CD4-positive, CD25-positive, alpha-beta regulatory T cell (primary cell): ENCODE data around the gene VSTM4. TPM values are rescaled to one million over a fixed set of nuclear protein-coding genes. Genes with fewer than 3 reads are reported as not detected.

Experiments used
- ATAC-seq, 2 donors: fragments of 150-1000 bp; cut with Tn5 transposase; one replicate each; pipeline ENCODE4 v1.10.0; 2021; ENCODE audit warnings: low read depth in 2 of 2, moderate number of reproducible peaks in 2 of 2, moderate library complexity in 1 of 2
- DNase-seq, 3 donors: peaks; one replicate each; pipeline versions ENCODE4 v3.0.0 to v3.0.0-alpha.2; 2012 to 2022; ENCODE audit warnings: mixed read lengths in 1 of 3
- H3K27ac ChIP-seq: one replicate; pipeline ENCODE4 v1.7.0; 2013; ENCODE audit warnings: mild to moderate bottlenecking, low read length; ENCODE audit not compliant: insufficient read depth, poor library complexity, severe bottlenecking
- H3K27me3 ChIP-seq: one replicate; pipeline ENCODE4 v1.7.0; 2013; ENCODE audit warnings: low read length; ENCODE audit not compliant: control insufficient read depth, insufficient read depth
- H3K36me3 ChIP-seq: one replicate; pipeline ENCODE4 v1.7.0; 2013; ENCODE audit warnings: mild to moderate bottlenecking, low read length, moderate library complexity; ENCODE audit not compliant: control insufficient read depth, insufficient read depth
- H3K4me1 ChIP-seq: 2 replicates; pipeline ENCODE4 v1.7.0; 2013; ENCODE audit warnings: mild to moderate bottlenecking, low read length; ENCODE audit not compliant: insufficient read depth, control insufficient read depth, poor library complexity, severe bottlenecking
- H3K4me3 ChIP-seq: one replicate; pipeline ENCODE4 v1.7.0; 2013; ENCODE audit warnings: low read depth, mild to moderate bottlenecking, low read length, moderate library complexity
- H3K9me3 ChIP-seq, 2 experiments: 1 replicate in 1 of 2; 2 replicates in 1 of 2; pipeline ENCODE4 v1.7.0; 2013; ENCODE audit warnings: low read length in 2 of 2, mild to moderate bottlenecking in 1 of 2, moderate library complexity in 1 of 2; ENCODE audit not compliant: control insufficient read depth in 2 of 2
- H3K27ac Mint-ChIP-seq, 3 donors: one replicate each; pipeline ENCODE4 v1.8.0; 2020 to 2022; ENCODE audit warnings: mild to moderate bottlenecking in 3 of 3, mixed read lengths in 3 of 3, moderate library complexity in 2 of 3
- H3K27me3 Mint-ChIP-seq: one replicate; pipeline ENCODE4 v1.8.0; 2022; ENCODE audit warnings: mild to moderate bottlenecking, mixed read lengths
- H3K36me3 Mint-ChIP-seq: one replicate; pipeline ENCODE4 v1.8.0; 2020; ENCODE audit warnings: mixed read lengths
- H3K4me1 Mint-ChIP-seq, 4 donors: one replicate each; pipeline ENCODE4 v1.8.0; 2020 to 2022; ENCODE audit warnings: mixed read lengths in 4 of 4, mild to moderate bottlenecking in 1 of 4
- H3K4me3 Mint-ChIP-seq, 4 donors: one replicate each; pipeline ENCODE4 v1.8.0; 2020 to 2022; ENCODE audit warnings: mild to moderate bottlenecking in 4 of 4, mixed read lengths in 4 of 4, moderate library complexity in 3 of 4
- H3K9me3 Mint-ChIP-seq, 7 donors: one replicate each; pipeline ENCODE4 v1.8.0; 2020 to 2022; ENCODE audit warnings: mixed read lengths in 7 of 7, mild to moderate bottlenecking in 3 of 7, moderate library complexity in 2 of 7
- polyA plus RNA-seq, 4 donors: library from polyadenylated mRNA; unstranded; fragments of 300-500 nt; fragmentation: Illumina TruSeq; gene quantifications; one replicate each; pipeline ENCODE4 v1.2.3, GENCODE V29; 2021
- total RNA-seq: library from RNA; stranded (reverse); gene quantifications from one replicate; pipeline ENCODE4 v1.2.3, GENCODE V29; 2022

Gene VSTM4
- total and polyA plus RNA-seq, 5 donors from 2014 or later, result 0.05 TPM; not detected in 4

DNA sequence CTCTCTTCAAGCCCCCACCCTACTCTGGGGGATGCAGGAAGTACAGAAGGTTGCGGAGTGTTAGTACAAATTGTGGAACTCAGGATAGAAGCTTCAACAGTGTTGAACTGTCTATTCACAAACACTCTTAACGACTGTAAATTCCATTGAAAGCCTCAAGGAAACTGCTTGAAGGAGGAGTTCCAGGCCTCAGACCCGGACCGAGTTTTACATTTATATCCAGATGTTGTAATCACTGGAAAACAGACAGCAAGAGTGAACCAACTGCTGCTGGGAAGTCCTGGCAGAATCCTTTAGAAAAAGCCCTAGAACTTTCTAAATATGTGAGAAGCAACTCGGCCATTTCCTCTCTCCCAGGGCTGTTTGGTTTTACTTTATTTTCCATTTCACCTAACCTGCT, 91.6 kb downstream of the VSTM4 start:
- no peak for DNase-seq
- no peaks in the 10 kb centered on the region for H3K36me3 Mint-ChIP-seq
- Histone ChIP-seq H3K36me3 (no peaks in the 10 kb centered on the region), H3K9me3 (no peaks in the 10 kb centered on the region), H3K4me3 (no peak overlapping the region), H3K27me3 (no peaks in the 10 kb centered on the region), H3K4me1 (no peaks in the 10 kb centered on the region), H3K27ac (no peak overlapping the region)
- ATAC-seq, result no peak
- H3K4me3 Mint-ChIP-seq, result no peak overlapping the region
- no peaks in the 10 kb centered on the region for H3K4me1 Mint-ChIP-seq
- peaks cover 14% of the 10 kb centered on the region for H3K27me3 Mint-ChIP-seq
- no peak overlapping the region for H3K27ac Mint-ChIP-seq
- H3K9me3 Mint-ChIP-seq, result peaks cover 0 to 8% (median 2%) of the 10 kb centered on the region in 7 donors

DNA sequence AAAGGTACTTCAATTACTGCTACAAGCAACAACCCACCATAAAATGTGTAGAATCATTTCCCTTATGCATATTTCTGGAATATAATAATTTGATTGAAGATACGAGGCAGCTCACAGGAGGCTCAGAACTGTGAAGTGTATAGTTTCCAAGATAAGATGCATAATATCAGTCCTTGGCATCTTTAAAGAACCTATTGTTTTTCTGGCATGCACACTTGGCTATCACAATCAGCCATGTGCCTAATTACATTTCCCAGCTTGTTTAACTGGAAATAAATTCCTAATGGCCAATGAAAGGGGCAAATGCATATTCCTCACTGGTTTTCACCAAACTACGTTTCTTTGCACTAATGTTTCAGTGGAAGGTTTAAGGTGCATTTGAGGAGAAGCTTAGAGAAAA, 92.3 kb downstream of the VSTM4 start:
- DNase-seq (no peak), ATAC-seq (no peak)
- Histone ChIP-seq H3K36me3 (no peaks in the 10 kb centered on the region), H3K4me3 (no peak overlapping the region), H3K27ac (no peak overlapping the region), H3K27me3 (no peaks in the 10 kb centered on the region), H3K9me3 (no peaks in the 10 kb centered on the region), H3K4me1 (no peaks in the 10 kb centered on the region)
- Mint-ChIP-seq H3K27ac (no peak overlapping the region), H3K27me3 (peaks cover 15% of the 10 kb centered on the region), H3K4me1 (no peaks in the 10 kb centered on the region), H3K4me3 (no peak overlapping the region), H3K9me3 (peaks cover 0 to 8% (median 2%) of the 10 kb centered on the region in 7 donors), H3K36me3 (no peaks in the 10 kb centered on the region)

DNA sequence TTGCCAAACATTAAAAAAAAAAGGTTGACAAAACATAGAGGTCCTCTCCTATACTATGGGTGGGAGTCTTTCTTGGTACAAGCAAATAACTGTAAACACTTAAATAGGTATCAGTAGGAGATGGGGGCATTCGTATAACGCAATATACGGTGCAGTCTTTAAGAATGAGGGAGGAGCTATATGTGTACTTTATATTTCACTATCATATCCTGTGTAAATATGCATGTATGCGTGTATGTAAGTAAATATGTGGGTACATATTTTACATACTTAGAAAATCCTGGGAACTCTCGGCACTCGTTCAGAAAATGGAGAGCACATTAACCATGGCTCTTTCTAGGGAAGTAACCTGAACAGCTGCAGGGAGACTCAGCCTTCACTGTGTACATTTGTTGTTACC, 93.6 kb downstream of the VSTM4 start:
- no peak overlapping the region for H3K27ac Mint-ChIP-seq
- peaks cover 0 to 8% (median 2%) of the 10 kb centered on the region in 7 donors for H3K9me3 Mint-ChIP-seq
- DNase-seq, result no peak
- Histone ChIP-seq H3K4me1 (no peaks in the 10 kb centered on the region), H3K27ac (no peak overlapping the region), H3K4me3 (no peak overlapping the region), H3K27me3 (no peaks in the 10 kb centered on the region), H3K9me3 (no peaks in the 10 kb centered on the region), H3K36me3 (no peaks in the 10 kb centered on the region)
- no peaks in the 10 kb centered on the region for H3K4me1 Mint-ChIP-seq
- no peaks in the 10 kb centered on the region for H3K36me3 Mint-ChIP-seq
- no peak overlapping the region for H3K4me3 Mint-ChIP-seq
- H3K27me3 Mint-ChIP-seq, result peaks cover 16% of the 10 kb centered on the region
- no peak for ATAC-seq

DNA sequence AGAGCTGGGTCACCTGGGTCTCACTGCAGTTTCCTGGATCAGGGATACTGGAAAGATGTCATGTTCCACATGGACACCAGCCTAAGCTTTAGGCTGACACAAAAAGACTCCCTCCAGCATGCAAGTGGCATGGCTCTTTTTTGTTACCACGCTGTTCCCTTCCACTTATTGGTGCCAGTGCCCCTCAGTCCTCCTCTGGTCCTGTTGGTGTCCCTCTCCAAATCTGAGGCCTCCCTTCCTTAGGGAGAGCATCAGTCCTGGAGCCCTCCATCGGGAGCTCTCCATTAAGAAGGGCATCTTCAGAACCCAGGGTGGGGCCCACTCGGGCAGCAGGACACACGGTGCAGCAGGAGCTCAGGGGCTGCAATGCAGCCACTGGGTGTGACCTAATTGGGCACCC, 99.6 kb downstream of the VSTM4 start:
- no peak overlapping the region for H3K4me3 ChIP-seq
- H3K36me3 ChIP-seq, result no peaks in the 10 kb centered on the region
- no peak overlapping the region for H3K27ac ChIP-seq
- DNase-seq (no peak), ATAC-seq (no peak)
- H3K4me1 ChIP-seq, result no peaks in the 10 kb centered on the region
- H3K27me3 ChIP-seq, result no peaks in the 10 kb centered on the region
- no peaks in the 10 kb centered on the region for H3K9me3 ChIP-seq
- Mint-ChIP-seq H3K27ac (no peak overlapping the region), H3K36me3 (no peaks in the 10 kb centered on the region), H3K4me1 (no peaks in the 10 kb centered on the region), H3K27me3 (peaks cover 11% of the 10 kb centered on the region), H3K4me3 (no peak overlapping the region), H3K9me3 (peaks cover 0 to 8% (median 2%) of the 10 kb centered on the region in 7 donors)

DNA sequence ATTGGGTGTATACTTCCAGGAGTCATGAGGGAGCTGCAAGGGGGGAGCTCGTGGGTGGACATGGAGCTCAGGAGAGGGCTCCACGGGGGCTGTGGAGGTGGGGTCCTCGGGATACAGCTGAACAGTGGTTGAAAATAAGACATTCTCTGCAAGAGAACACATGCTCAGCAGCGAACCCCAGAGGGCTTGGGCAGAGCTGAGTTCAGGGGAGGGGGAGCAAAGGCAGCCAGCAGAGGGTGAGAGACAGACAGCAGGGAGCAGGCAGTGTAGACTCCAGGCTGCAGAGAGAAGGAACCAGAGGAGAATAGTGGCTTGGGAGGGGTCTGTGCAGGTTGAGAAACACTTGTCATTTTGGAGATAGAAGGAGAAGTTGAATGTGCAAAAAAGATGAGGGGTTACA, 102.7 kb downstream of the VSTM4 start:
- Mint-ChIP-seq H3K4me3 (no peak overlapping the region), H3K27ac (no peak overlapping the region)
- DNase-seq, result no peak

DNA sequence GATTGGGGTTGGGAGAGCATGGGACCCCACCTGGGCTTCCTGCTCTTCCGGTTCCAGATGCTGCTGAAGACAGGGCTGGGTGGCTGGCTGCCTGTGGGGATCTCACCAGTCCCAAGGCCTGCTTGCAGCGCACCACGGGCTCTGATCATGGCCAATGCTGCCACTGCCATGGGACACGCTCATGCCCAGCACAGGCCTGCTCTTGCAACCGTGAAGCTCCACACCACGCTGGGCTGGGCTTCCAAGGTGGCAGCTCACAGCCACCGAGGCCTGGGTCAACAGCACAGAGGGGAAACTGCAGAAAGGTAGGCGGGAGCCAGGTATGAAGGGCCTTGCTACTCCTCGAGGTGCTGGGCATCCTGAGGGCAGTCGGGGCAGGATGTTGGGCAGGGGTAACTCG, 103.6 kb downstream of the VSTM4 start:
- Histone ChIP-seq H3K4me1 (no peaks in the 10 kb centered on the region), H3K27me3 (no peaks in the 10 kb centered on the region), H3K4me3 (no peak overlapping the region), H3K36me3 (no peaks in the 10 kb centered on the region), H3K27ac (no peak overlapping the region), H3K9me3 (no peaks in the 10 kb centered on the region)
- peaks cover 4% of the 10 kb centered on the region for H3K27me3 Mint-ChIP-seq
- peaks cover 0 to 2% (median 0%) of the 10 kb centered on the region in 7 donors for H3K9me3 Mint-ChIP-seq
- H3K27ac Mint-ChIP-seq, result no peak overlapping the region
- no peaks in the 10 kb centered on the region for H3K36me3 Mint-ChIP-seq
- no peak overlapping the region for H3K4me3 Mint-ChIP-seq
- H3K4me1 Mint-ChIP-seq, result no peaks in the 10 kb centered on the region
- DNase-seq (no peak), ATAC-seq (no peak)

More for the DNA sequence above, 102.7 kb downstream of the VSTM4 start:
- Histone ChIP-seq H3K27me3 (no peaks in the 10 kb centered on the region), H3K4me1 (no peaks in the 10 kb centered on the region), H3K4me3 (no peak overlapping the region), H3K36me3 (no peaks in the 10 kb centered on the region), H3K9me3 (no peaks in the 10 kb centered on the region), H3K27ac (no peak overlapping the region)
- H3K9me3 Mint-ChIP-seq, result peaks cover 0 to 2% (median 0%) of the 10 kb centered on the region in 7 donors
- H3K36me3 Mint-ChIP-seq, result no peaks in the 10 kb centered on the region
- peaks cover 5% of the 10 kb centered on the region for H3K27me3 Mint-ChIP-seq
- no peak for ATAC-seq
- H3K4me1 Mint-ChIP-seq, result no peaks in the 10 kb centered on the region

DNA sequence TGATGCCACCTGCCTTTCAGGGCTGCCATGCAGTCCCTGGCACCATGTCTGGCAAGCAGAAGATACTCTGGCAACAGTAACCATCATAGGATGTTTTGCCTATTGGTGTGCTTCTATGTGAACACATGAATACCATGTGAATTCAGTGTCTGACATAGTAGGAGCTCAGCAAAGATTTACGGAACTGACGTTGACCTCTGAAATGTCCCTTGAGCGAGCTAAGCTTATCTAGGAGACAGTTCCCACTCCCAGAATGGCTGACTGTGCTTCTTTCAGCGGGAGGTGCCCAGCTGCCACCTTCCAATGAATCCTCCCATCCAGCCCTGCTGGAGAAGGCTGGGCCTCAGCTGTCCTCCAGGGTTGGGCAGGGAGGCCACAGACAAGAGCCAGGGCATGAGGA, 104.5 kb downstream of the VSTM4 start:
- ATAC-seq, result no peak
- no peak for DNase-seq
- H3K4me1 ChIP-seq, result no peaks in the 10 kb centered on the region
- no peak overlapping the region for H3K27ac ChIP-seq
- Mint-ChIP-seq H3K4me3 (no peak overlapping the region), H3K27ac (no peak overlapping the region), H3K27me3 (peaks cover 4% of the 10 kb centered on the region), H3K36me3 (no peaks in the 10 kb centered on the region), H3K4me1 (no peaks in the 10 kb centered on the region), H3K9me3 (peaks cover 0 to 2% (median 0%) of the 10 kb centered on the region in 7 donors)
- no peaks in the 10 kb centered on the region for H3K27me3 ChIP-seq
- H3K9me3 ChIP-seq, result no peaks in the 10 kb centered on the region
- H3K4me3 ChIP-seq, result no peak overlapping the region
- H3K36me3 ChIP-seq, result no peaks in the 10 kb centered on the region

DNA sequence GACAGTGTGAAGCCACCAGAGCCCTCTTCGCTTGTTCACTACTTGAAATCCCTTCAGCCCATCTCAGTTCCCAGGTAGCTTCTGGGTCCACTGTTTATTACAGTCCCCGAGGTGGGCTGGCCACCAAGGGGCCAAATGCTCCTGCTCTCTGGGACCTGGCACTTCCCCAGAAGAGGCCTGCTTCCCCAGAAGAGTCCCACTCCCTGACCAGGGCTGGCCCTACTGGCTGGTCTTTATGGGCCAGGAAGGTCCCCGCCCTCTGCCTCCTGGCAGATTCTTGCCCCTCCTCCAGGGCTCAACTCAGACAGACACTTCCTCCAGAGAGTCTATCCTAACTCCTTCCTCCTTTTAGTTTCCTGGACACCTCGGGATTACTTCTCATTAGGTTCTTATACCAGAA, 105.0 kb downstream of the VSTM4 start:
- H3K27ac ChIP-seq, result no peak overlapping the region
- no peaks in the 10 kb centered on the region for H3K36me3 Mint-ChIP-seq
- H3K4me3 ChIP-seq, result no peak overlapping the region
- no peaks in the 10 kb centered on the region for H3K36me3 ChIP-seq
- ATAC-seq, result no peak
- no peaks in the 10 kb centered on the region for H3K4me1 Mint-ChIP-seq
- no peaks in the 10 kb centered on the region for H3K27me3 ChIP-seq
- peaks cover 0 to 2% (median 0%) of the 10 kb centered on the region in 7 donors for H3K9me3 Mint-ChIP-seq
- DNase-seq, result no peak
- no peak overlapping the region for H3K27ac Mint-ChIP-seq
- H3K9me3 ChIP-seq, result no peaks in the 10 kb centered on the region
- peaks cover 4% of the 10 kb centered on the region for H3K27me3 Mint-ChIP-seq
- no peaks in the 10 kb centered on the region for H3K4me1 ChIP-seq
- no peak overlapping the region for H3K4me3 Mint-ChIP-seq
